Neuronal stem cell (in vitro differentiated cells): ENCODE data around the gene RBFOX2.

Source experiments
- DNase-seq: peaks from one replicate; pipeline ENCODE4 v3.0.0-alpha.2; 2013; ENCODE audit warnings: low spot score
- H2AFZ ChIP-seq: one replicate; pipeline ENCODE4 v1.6.1; 2013; ENCODE audit warnings: mild to moderate bottlenecking, low read length, inconsistent platforms
- H2AK5ac ChIP-seq: 2 replicates; pipeline ENCODE4 v1.6.1; 2013; ENCODE audit warnings: low read depth, mild to moderate bottlenecking, inconsistent platforms, low read length, moderate library complexity, mixed read lengths
- H2BK120ac ChIP-seq: 2 replicates; pipeline ENCODE4 v1.6.1; 2013; ENCODE audit warnings: low read depth, mild to moderate bottlenecking, inconsistent platforms, low read length, moderate library complexity, mixed read lengths
- H2BK12ac ChIP-seq: one replicate; pipeline ENCODE4 v1.6.1; 2013; ENCODE audit warnings: low read length, inconsistent platforms
- H2BK15ac ChIP-seq: 2 replicates; pipeline ENCODE4 v1.6.1; 2013; ENCODE audit warnings: mild to moderate bottlenecking, low read length, inconsistent platforms, mixed read lengths
- H2BK5ac ChIP-seq: one replicate; pipeline ENCODE4 v1.6.1; 2013; ENCODE audit warnings: inconsistent platforms, mild to moderate bottlenecking, low read length, moderate library complexity
- H3K14ac ChIP-seq: one replicate; pipeline ENCODE4 v1.6.1; 2013; ENCODE audit warnings: low read length, inconsistent platforms
- H3K18ac ChIP-seq: 2 replicates; pipeline ENCODE4 v1.6.1; 2013; ENCODE audit warnings: low read length, inconsistent platforms
- H3K23ac ChIP-seq: 2 replicates; pipeline ENCODE4 v1.6.1; 2013; ENCODE audit warnings: low read depth, mild to moderate bottlenecking, mixed read lengths, low read length, inconsistent platforms; ENCODE audit not compliant: poor library complexity
- H3K27ac ChIP-seq: replicated peaks from 3 replicates; pipeline ENCODE4 v1.5.1; 2013; ENCODE audit warnings: low read length, inconsistent platforms
- H3K27me3 ChIP-seq, 3 experiments: 2 replicates each; pipeline ENCODE4 v1.6.1; 2013; ENCODE audit warnings: low read length in 3 of 3, mild to moderate bottlenecking in 2 of 3, inconsistent platforms in 1 of 3, low read depth in 1 of 3, mixed read lengths in 1 of 3, moderate library complexity in 1 of 3; ENCODE audit not compliant: control insufficient read depth in 3 of 3, insufficient read depth in 3 of 3
- H3K36me3 ChIP-seq, 2 donors: replicated peaks in 1 of 2; 2 replicates each; pipeline ENCODE4 v1.6.1; 2013; ENCODE audit warnings: low read length in 2 of 2; ENCODE audit not compliant: control insufficient read depth in 2 of 2, insufficient read depth in 2 of 2
- H3K4ac ChIP-seq: 2 replicates; pipeline ENCODE4 v1.6.1; 2013; ENCODE audit warnings: inconsistent platforms, mild to moderate bottlenecking, low read length, moderate library complexity
- H3K4me1 ChIP-seq, 2 donors: 1 replicate in 1 of 2; 2 replicates in 1 of 2; pipeline ENCODE4 v1.6.1; 2013; ENCODE audit warnings: low read length in 2 of 2, low read depth in 1 of 2; ENCODE audit not compliant: control insufficient read depth in 2 of 2, insufficient read depth in 1 of 2
- H3K4me2 ChIP-seq: one replicate; pipeline ENCODE4 v1.6.1; 2013; ENCODE audit warnings: mild to moderate bottlenecking, low read length, inconsistent platforms; ENCODE audit not compliant: insufficient read depth, poor library complexity, severe bottlenecking
- H3K4me3 ChIP-seq, 2 donors: 2 replicates each; pipeline ENCODE4 v1.5.1; 2013; ENCODE audit warnings: low read length in 2 of 2, mild to moderate bottlenecking in 2 of 2, inconsistent platforms in 1 of 2, moderate library complexity in 1 of 2
- H3K79me1 ChIP-seq: one replicate; pipeline ENCODE4 v1.6.1; 2013; ENCODE audit warnings: low read depth, mild to moderate bottlenecking, inconsistent platforms, low read length, moderate library complexity
- H3K9ac ChIP-seq: one replicate; pipeline ENCODE4 v1.6.1; 2013; ENCODE audit warnings: mild to moderate bottlenecking, low read depth, low read length, inconsistent platforms; ENCODE audit not compliant: poor library complexity
- H3K9me3 ChIP-seq, 2 donors: replicated peaks in 1 of 2; 2 replicates each; pipeline versions ENCODE3 to v1.6.1; 2013; ENCODE audit warnings: low read length in 2 of 2, mild to moderate bottlenecking in 2 of 2, inconsistent platforms in 1 of 2, low read depth in 1 of 2, mixed read lengths in 1 of 2, moderate library complexity in 1 of 2; ENCODE audit not compliant: control insufficient read depth in 2 of 2, insufficient read depth in 1 of 2
- H4K8ac ChIP-seq: one replicate; pipeline ENCODE4 v1.6.1; 2013; ENCODE audit warnings: low read depth, mild to moderate bottlenecking, inconsistent platforms, low read length, moderate library complexity
- H4K91ac ChIP-seq: one replicate; pipeline ENCODE4 v1.6.1; 2013; ENCODE audit warnings: low read length, low read depth, mild to moderate bottlenecking, inconsistent platforms; ENCODE audit not compliant: poor library complexity
- WGBS, 2 donors: extraction: QIAGEN DNeasy Blood & Tissue Kit; methylation state at CpG; one replicate each; pipeline ENCODE4 v1.1.7; 2013; ENCODE audit warnings: missing lambda C conversion rate in 2 of 2, mixed read lengths in 1 of 2; ENCODE audit not compliant: insufficient read length in 2 of 2, insufficient replicate concordance in 1 of 2; ENCODE audit errors: extremely low coverage in 2 of 2; 5-methylcytosine and 5-hydroxymethylcytosine counted together

The RBFOX2 gene

DNA sequence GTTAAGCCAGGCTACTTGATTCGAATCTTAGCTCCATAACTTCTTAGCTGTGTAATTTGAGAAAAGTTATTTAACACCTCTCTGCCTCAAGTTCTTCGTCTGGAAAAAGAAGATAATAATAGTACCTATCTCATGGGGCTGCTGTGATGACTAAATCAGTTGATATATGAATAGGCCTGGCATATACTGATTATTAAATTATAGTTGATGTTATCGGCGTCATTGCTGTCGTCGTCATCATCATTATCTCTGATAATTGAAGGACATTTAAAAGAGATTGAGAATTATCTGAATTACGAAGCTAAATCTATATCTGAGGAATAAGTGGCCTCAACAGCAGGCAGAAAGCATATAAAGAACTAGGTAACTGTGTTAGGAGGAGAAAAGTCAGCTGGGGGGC, 165.9 kb downstream of the RBFOX2 start:
- no peak overlapping the region for H2BK12ac ChIP-seq
- H3K14ac ChIP-seq: no peak overlapping the region
- no peak overlapping the region for H3K4me3 ChIP-seq
- H2AK5ac ChIP-seq: no peak overlapping the region
- H3K18ac ChIP-seq: no peak overlapping the region
- H3K79me1 ChIP-seq: peaks cover 4% of the 10 kb centered on the region
- peaks cover 0 to 3% of the 10 kb centered on the region in 2 donors for H3K9me3 ChIP-seq
- peak overlapping the region; percentile 6 for H3K27ac ChIP-seq
- H2BK15ac ChIP-seq: no peak overlapping the region
- H2BK120ac ChIP-seq: no peak overlapping the region
- no peak overlapping the region for H2BK5ac ChIP-seq
- peaks cover 0 to 4% of the 10 kb centered on the region in 2 donors for H3K4me1 ChIP-seq
- no peaks in the 10 kb centered on the region for H3K27me3 ChIP-seq
- H3K23ac ChIP-seq: no peak overlapping the region
- no peak overlapping the region for H3K4ac ChIP-seq
- H2AFZ ChIP-seq: no peak overlapping the region
- WGBS, 2 donors: no CpG with 5 or more reads among the region's 7 CpGs
- DNase-seq: no peak
- no peak overlapping the region for H3K9ac ChIP-seq
- no peak overlapping the region for H4K91ac ChIP-seq
- H3K36me3 ChIP-seq: no peaks in the 10 kb centered on the region
- no peak overlapping the region for H4K8ac ChIP-seq
- H3K4me2 ChIP-seq: no peak overlapping the region

DNA sequence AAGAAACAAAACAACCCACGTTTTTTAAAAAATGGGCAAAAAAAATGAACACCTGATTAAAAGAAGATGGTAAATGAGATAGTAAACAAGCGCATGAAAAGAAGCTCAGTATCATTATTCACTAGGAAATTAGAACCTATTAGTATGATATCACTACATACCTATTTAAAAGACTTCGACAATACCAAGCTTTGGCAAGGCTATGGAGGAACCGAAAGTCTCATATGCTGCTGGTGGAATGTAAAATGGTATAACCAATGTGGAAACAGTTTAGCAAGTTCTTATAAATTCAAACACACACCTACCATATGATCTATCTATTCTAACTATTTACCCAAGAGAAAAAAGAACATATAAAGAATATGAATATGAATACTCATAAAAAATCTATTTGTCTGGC, 167.2 kb downstream of the RBFOX2 start:
- Histone ChIP-seq H3K27ac (no peak overlapping the region), H3K79me1 (peaks cover 4% of the 10 kb centered on the region), H4K91ac (no peak overlapping the region), H2AK5ac (no peak overlapping the region), H3K9me3 (peaks cover 0 to 3% of the 10 kb centered on the region in 2 donors), H3K4me1 (peaks cover 0 to 3% of the 10 kb centered on the region in 2 donors), H3K36me3 (no peaks in the 10 kb centered on the region), H2BK15ac (no peak overlapping the region), H2BK120ac (no peak overlapping the region), H3K4ac (no peak overlapping the region), H3K18ac (no peak overlapping the region), H3K9ac (no peak overlapping the region), H3K14ac (no peak overlapping the region), H2BK5ac (no peak overlapping the region), H4K8ac (no peak overlapping the region), H3K4me3 (no peak overlapping the region), H3K23ac (no peak overlapping the region), H2AFZ (no peak overlapping the region), H3K4me2 (no peak overlapping the region), H2BK12ac (no peak overlapping the region), H3K27me3 (no peaks in the 10 kb centered on the region)
- WGBS, 2 donors: no CpG with 5 or more reads among the region's 4 CpGs
- no peak for DNase-seq

DNA sequence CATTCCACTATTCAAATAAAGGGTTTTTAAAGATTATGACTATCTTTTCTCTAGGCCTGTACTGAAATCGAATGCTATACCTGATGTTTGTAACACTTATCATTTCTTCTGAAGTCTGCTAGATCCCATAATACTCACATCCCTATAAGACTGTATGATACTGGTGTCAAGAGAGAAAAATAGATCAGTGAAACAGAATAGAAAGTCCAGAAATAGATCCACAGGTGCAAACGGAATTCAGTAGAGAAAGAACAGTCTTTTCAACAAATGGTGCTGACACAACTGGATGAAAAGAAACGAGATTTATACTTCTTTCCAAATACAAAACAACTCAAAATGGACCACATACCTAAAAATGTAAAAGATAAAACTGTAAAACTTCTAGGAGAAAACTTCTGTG, 167.8 kb downstream of the RBFOX2 start:
- DNase-seq: no peak
- Histone ChIP-seq H2BK5ac (no peak overlapping the region), H3K27me3 (no peaks in the 10 kb centered on the region), H3K4me1 (peaks cover 0 to 3% of the 10 kb centered on the region in 2 donors), H4K91ac (no peak overlapping the region), H3K9me3 (peaks cover 0 to 3% of the 10 kb centered on the region in 2 donors), H2BK12ac (no peak overlapping the region), H3K4ac (no peak overlapping the region), H2AFZ (no peak overlapping the region), H3K79me1 (peaks cover 4% of the 10 kb centered on the region), H2AK5ac (no peak overlapping the region), H3K4me3 (no peak overlapping the region), H3K14ac (no peak overlapping the region), H3K36me3 (no peaks in the 10 kb centered on the region), H3K4me2 (no peak overlapping the region), H2BK15ac (no peak overlapping the region), H3K27ac (no peak overlapping the region), H3K9ac (no peak overlapping the region), H4K8ac (no peak overlapping the region), H2BK120ac (no peak overlapping the region), H3K23ac (no peak overlapping the region), H3K18ac (no peak overlapping the region)
- no CpG with 5 or more reads among the region's 3 CpGs for WGBS, 2 donors

- H3K4me3 ChIP-seq: no peak overlapping the region
- no peak overlapping the region for H2BK5ac ChIP-seq
- peaks cover 0 to 3% of the 10 kb centered on the region in 2 donors for H3K9me3 ChIP-seq
- no peak overlapping the region for H2BK15ac ChIP-seq
- H3K14ac ChIP-seq: no peak overlapping the region
- H4K8ac ChIP-seq: no peak overlapping the region
- H3K27ac ChIP-seq: no peak overlapping the region
- no peak overlapping the region for H2BK120ac ChIP-seq
- H3K23ac ChIP-seq: no peak overlapping the region
- no peak overlapping the region for H3K9ac ChIP-seq
- DNase-seq: no peak
- H3K79me1 ChIP-seq: peaks cover 4% of the 10 kb centered on the region
- peaks cover 0 to 3% of the 10 kb centered on the region in 2 donors for H3K4me1 ChIP-seq
- H2AK5ac ChIP-seq: no peak overlapping the region
- H3K18ac ChIP-seq: no peak overlapping the region
- H4K91ac ChIP-seq: no peak overlapping the region
- H2AFZ ChIP-seq: no peak overlapping the region
- no peaks in the 10 kb centered on the region for H3K36me3 ChIP-seq
- no peak overlapping the region for H3K4me2 ChIP-seq
- H3K27me3 ChIP-seq: no peaks in the 10 kb centered on the region
- H2BK12ac ChIP-seq: no peak overlapping the region
- no peak overlapping the region for H3K4ac ChIP-seq
- no CpG with 5 or more reads among the region's 4 CpGs for WGBS, 2 donors
Measured at GRCh38 chr22:35860087-35860733, 168.4 kb downstream of the RBFOX2 start.
